GM10847 (cell line): ENCODE measurements around the gene PTPRN2.

Experiments
- POLR2A ChIP-seq: IDR thresholded peaks from 2 replicates; pipeline ENCODE4 v1.6.1; 2011; ENCODE audit not compliant: insufficient read length; ENCODE audit errors: extremely low read depth

PTPRN2 gene

GRCh38 chr7:158030566-158030965, 557.1 kb downstream of the PTPRN2 start:
- TF ChIP-seq POLR2A = no peak

GRCh38 chr7:158030071-158030470, 557.6 kb downstream of the PTPRN2 start:
- TF ChIP-seq POLR2A = no peak

GRCh38 chr7:158029509-158029908, 558.1 kb downstream of the PTPRN2 start:
- TF ChIP-seq POLR2A = no peak

- no peak for TF ChIP-seq POLR2A
Observed at GRCh38 chr7:158028971-158029370, 558.7 kb downstream of the PTPRN2 start.

GRCh38 chr7:158028290-158028941, 559.2 kb downstream of the PTPRN2 start:
- no peak for TF ChIP-seq POLR2A

GRCh38 chr7:158027646-158028045, 560.0 kb downstream of the PTPRN2 start:
- TF ChIP-seq POLR2A = no peak

- TF ChIP-seq POLR2A = no peak
Observed at GRCh38 chr7:158026636-158027265, 560.9 kb downstream of the PTPRN2 start.

GRCh38 chr7:158025686-158026600, 561.7 kb downstream of the PTPRN2 start:
- no peak for TF ChIP-seq POLR2A

- TF ChIP-seq POLR2A = no peak
Observed at GRCh38 chr7:158024881-158025280, 562.7 kb downstream of the PTPRN2 start.

- no peak for TF ChIP-seq POLR2A
Observed at GRCh38 chr7:158024351-158024715, 563.3 kb downstream of the PTPRN2 start.

- TF ChIP-seq POLR2A = no peak
Observed at GRCh38 chr7:158023681-158024350, 563.8 kb downstream of the PTPRN2 start.

- TF ChIP-seq POLR2A = no peak
Observed at GRCh38 chr7:158023157-158023556, 564.5 kb downstream of the PTPRN2 start.

GRCh38 chr7:158022601-158023000, 565.0 kb downstream of the PTPRN2 start:
- TF ChIP-seq POLR2A = no peak

- no peak for TF ChIP-seq POLR2A
Observed at GRCh38 chr7:158021836-158022235, 565.8 kb downstream of the PTPRN2 start.

- no peak for TF ChIP-seq POLR2A
Observed at GRCh38 chr7:158020706-158021095, 566.9 kb downstream of the PTPRN2 start.
